HepG2 (cell line): ENCODE results near the gene CYB5R3. TPM values are rescaled to one million over a fixed set of nuclear protein-coding genes. Genes with fewer than 3 reads are reported as not detected.

Experiments
- DPF2 ChIP-seq: sonication (generic); formaldehyde crosslinking; IDR thresholded peaks from 2 replicates; pipeline ENCODE4 v1.4.0; 2020; ENCODE audit warnings: mild to moderate bottlenecking, low read depth, missing genetic modification reagents, borderline replicate concordance
- GATAD2A ChIP-seq: IDR thresholded peaks from 2 replicates; pipeline ENCODE4 v1.6.1; 2016
- HIVEP1 ChIP-seq: sonication (generic); formaldehyde crosslinking; IDR thresholded peaks from 2 replicates; pipeline ENCODE4 v1.4.0; 2020; ENCODE audit warnings: mild to moderate bottlenecking, missing genetic modification reagents
- KAT8 ChIP-seq: IDR thresholded peaks from 2 replicates; pipeline ENCODE4 v1.6.1; 2016; ENCODE audit warnings: missing genetic modification reagents, missing compliant biosample characterization
- KLF16 ChIP-seq, 2 experiments: sonication (generic) in 1 of 2; formaldehyde crosslinking in 1 of 2; IDR thresholded peaks; 2 replicates each; pipeline versions ENCODE4 v1.6.1 to v1.8.0; 2016 to 2023; ENCODE audit warnings: missing genetic modification reagents in 2 of 2, missing compliant biosample characterization in 1 of 2
- KLF6 ChIP-seq: IDR thresholded peaks from 2 replicates; pipeline ENCODE4 v1.8.0; 2016; ENCODE audit warnings: missing biosample characterization, missing genetic modification reagents
- RXRA ChIP-seq: sonication (generic); formaldehyde crosslinking; IDR thresholded peaks from 2 replicates; pipeline ENCODE4 v1.5.1; 2020; ENCODE audit warnings: missing genetic modification reagents
- SALL1 ChIP-seq: sonication (generic); formaldehyde crosslinking; IDR thresholded peaks from 2 replicates; pipeline ENCODE4 v1.8.0; 2022; ENCODE audit warnings: mild to moderate bottlenecking, missing genetic modification reagents
- SNRNP70 ChIP-seq: fragments of 200-400 bp; formaldehyde crosslinking; IDR thresholded peaks from 2 replicates; pipeline ENCODE4 v1.6.1; 2017; ENCODE audit warnings: mild to moderate bottlenecking, low read depth, low read length, moderate library complexity
- TEAD3 ChIP-seq: optimal IDR thresholded peaks from 2 replicates; pipeline ENCODE3; 2016; ENCODE audit warnings: borderline replicate concordance
- ZBTB3 ChIP-seq: sonication (generic); formaldehyde crosslinking; IDR thresholded peaks from 2 replicates; pipeline ENCODE4 v1.4.0; 2020; ENCODE audit warnings: low read depth, mild to moderate bottlenecking, moderate library complexity, missing genetic modification reagents, borderline replicate concordance
- ZNF143 ChIP-seq: sonication (generic); formaldehyde crosslinking; IDR thresholded peaks from 2 replicates; pipeline ENCODE4 v1.4.0; 2020; ENCODE audit warnings: missing genetic modification reagents
- ZNF251 ChIP-seq: sonication (generic); formaldehyde crosslinking; IDR thresholded peaks from 2 replicates; pipeline ENCODE4 v1.9.0; 2021; ENCODE audit warnings: mild to moderate bottlenecking, missing genetic modification reagents
- ZNF292 ChIP-seq: sonication (generic); formaldehyde crosslinking; IDR thresholded peaks from 2 replicates; pipeline ENCODE4 v1.8.1; 2022; ENCODE audit warnings: mild to moderate bottlenecking, low read depth, missing genetic modification reagents, borderline replicate concordance
- ZNF672 ChIP-seq: sonication (generic); formaldehyde crosslinking; IDR thresholded peaks from 2 replicates; pipeline ENCODE4 v1.8.1; 2022; ENCODE audit warnings: missing genetic modification reagents
- ZNF780A ChIP-seq: sonication (generic); formaldehyde crosslinking; IDR thresholded peaks from 2 replicates; pipeline ENCODE4 v1.8.0; 2022; ENCODE audit warnings: mild to moderate bottlenecking, missing genetic modification reagents, moderate library complexity
- ZNF878 ChIP-seq: sonication (generic); formaldehyde crosslinking; IDR thresholded peaks from 2 replicates; pipeline ENCODE4 v1.8.1; 2023; ENCODE audit warnings: mild to moderate bottlenecking, missing genetic modification reagents, moderate library complexity
- ZNF891 ChIP-seq: sonication (generic); formaldehyde crosslinking; IDR thresholded peaks from 2 replicates; pipeline ENCODE4 v1.5.0; 2020; ENCODE audit warnings: mild to moderate bottlenecking, missing genetic modification reagents
- ZSCAN21 ChIP-seq: sonication (generic); formaldehyde crosslinking; IDR thresholded peaks from 2 replicates; pipeline ENCODE4 v1.8.0; 2022; ENCODE audit warnings: mild to moderate bottlenecking, missing genetic modification reagents, moderate library complexity, borderline replicate concordance
- ZSCAN30 ChIP-seq: sonication (generic); formaldehyde crosslinking; IDR thresholded peaks from 2 replicates; pipeline ENCODE4 v1.5.0; 2020; ENCODE audit warnings: mild to moderate bottlenecking, missing genetic modification reagents
- polyA plus RNA-seq, 8 experiments: library from polyadenylated mRNA; depleted of rRNA in 3 of 8; stranded (reverse) in 7 of 8; unstranded in 1 of 8; fragments of >200 nt; fragmentation: Illumina TruSeq in 4 of 8; extraction: Trizol in 4 of 8; gene quantifications; 2 replicates each; pipeline versions ENCODE4 v1.2.1 to v1.2.3, GENCODE V29; 2011 to 2016; ENCODE audit warnings: low read depth in 4 of 8, missing spikeins in 1 of 8, mixed read lengths in 1 of 8; ENCODE audit not compliant: insufficient read depth in 1 of 8
- total RNA-seq, 5 experiments: library from RNA; depleted of rRNA; stranded (reverse); fragments of >200 nt; fragmentation: Illumina TruSeq; extraction: Trizol; gene quantifications; 2 replicates each; pipeline ENCODE4 v1.2.3, GENCODE V29; 2016; ENCODE audit warnings: low read depth in 1 of 5
- TF ChIP-seq, protein P1 (sequence below): sonication (generic); formaldehyde crosslinking; IDR thresholded peaks from 2 replicates; pipeline ENCODE4 v1.4.0; 2020; ENCODE audit warnings: missing genetic modification reagents
- TF ChIP-seq, protein P2 (sequence below): sonication (generic); formaldehyde crosslinking; IDR thresholded peaks from 2 replicates; pipeline ENCODE4 v1.8.1; 2023; ENCODE audit warnings: mild to moderate bottlenecking, missing genetic modification reagents

CYB5R3 gene
- total and polyA plus RNA-seq, 2 of the 13 experiments (the other 11 are each of a cell fraction or from before 2014, with no cell fraction given) = 32.4 to 305 TPM

- TF ChIP-seq SALL1 (CRISPR knock-in tag) = peak; percentile 56; the same call in 1 of the 2 replicates
- TF ChIP-seq, protein P1, sequence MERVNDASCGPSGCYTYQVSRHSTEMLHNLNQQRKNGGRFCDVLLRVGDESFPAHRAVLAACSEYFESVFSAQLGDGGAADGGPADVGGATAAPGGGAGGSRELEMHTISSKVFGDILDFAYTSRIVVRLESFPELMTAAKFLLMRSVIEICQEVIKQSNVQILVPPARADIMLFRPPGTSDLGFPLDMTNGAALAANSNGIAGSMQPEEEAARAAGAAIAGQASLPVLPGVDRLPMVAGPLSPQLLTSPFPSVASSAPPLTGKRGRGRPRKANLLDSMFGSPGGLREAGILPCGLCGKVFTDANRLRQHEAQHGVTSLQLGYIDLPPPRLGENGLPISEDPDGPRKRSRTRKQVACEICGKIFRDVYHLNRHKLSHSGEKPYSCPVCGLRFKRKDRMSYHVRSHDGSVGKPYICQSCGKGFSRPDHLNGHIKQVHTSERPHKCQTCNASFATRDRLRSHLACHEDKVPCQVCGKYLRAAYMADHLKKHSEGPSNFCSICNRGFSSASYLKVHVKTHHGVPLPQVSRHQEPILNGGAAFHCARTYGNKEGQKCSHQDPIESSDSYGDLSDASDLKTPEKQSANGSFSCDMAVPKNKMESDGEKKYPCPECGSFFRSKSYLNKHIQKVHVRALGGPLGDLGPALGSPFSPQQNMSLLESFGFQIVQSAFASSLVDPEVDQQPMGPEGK (CRISPR knock-in tag) = peak; percentile 95
- 0 out of 4 replicates have a peak, but pooled peaks of 1 of the 2 experiments have one; percentile 26 for TF ChIP-seq KLF16 (CRISPR knock-in tag; IDR thresholded peaks at IDR 0.05)
- TF ChIP-seq ZNF891 (CRISPR knock-in tag) = no peak
- peak; percentile 73; the same call in 1 of the 2 replicates for TF ChIP-seq ZNF780A (CRISPR knock-in tag)
- no peak for TF ChIP-seq ZNF672 (CRISPR knock-in tag)
- peak; percentile 64; the same call in 1 of the 2 replicates for TF ChIP-seq RXRA (CRISPR knock-in tag)
- peak; percentile 42; the same call in 1 of the 2 replicates for TF ChIP-seq DPF2
- peak; percentile 60; the same call in 1 of the 2 replicates for TF ChIP-seq ZBTB3
- peak; percentile 94 for TF ChIP-seq GATAD2A (CRISPR knock-in tag)
- TF ChIP-seq KLF6 (CRISPR knock-in tag) = peak; percentile 34; the same call in 1 of the 2 replicates
- TF ChIP-seq HIVEP1 = peak; percentile 56; the same call in 1 of the 2 replicates
- TF ChIP-seq ZSCAN21 (CRISPR knock-in tag) = 0 out of 2 replicates have a peak, but pooled peaks have one; percentile 39
- no peak for TF ChIP-seq ZNF878 (CRISPR knock-in tag)
- TF ChIP-seq, protein P2, sequence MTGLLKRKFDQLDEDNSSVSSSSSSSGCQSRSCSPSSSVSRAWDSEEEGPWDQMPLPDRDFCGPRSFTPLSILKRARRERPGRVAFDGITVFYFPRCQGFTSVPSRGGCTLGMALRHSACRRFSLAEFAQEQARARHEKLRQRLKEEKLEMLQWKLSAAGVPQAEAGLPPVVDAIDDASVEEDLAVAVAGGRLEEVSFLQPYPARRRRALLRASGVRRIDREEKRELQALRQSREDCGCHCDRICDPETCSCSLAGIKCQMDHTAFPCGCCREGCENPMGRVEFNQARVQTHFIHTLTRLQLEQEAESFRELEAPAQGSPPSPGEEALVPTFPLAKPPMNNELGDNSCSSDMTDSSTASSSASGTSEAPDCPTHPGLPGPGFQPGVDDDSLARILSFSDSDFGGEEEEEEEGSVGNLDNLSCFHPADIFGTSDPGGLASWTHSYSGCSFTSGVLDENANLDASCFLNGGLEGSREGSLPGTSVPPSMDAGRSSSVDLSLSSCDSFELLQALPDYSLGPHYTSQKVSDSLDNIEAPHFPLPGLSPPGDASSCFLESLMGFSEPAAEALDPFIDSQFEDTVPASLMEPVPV (CRISPR knock-in tag) = no peak
- no peak for TF ChIP-seq ZNF251 (CRISPR knock-in tag)
- TF ChIP-seq ZNF292 = peak; percentile 35; the same call in 1 of the 2 replicates
- TF ChIP-seq ZSCAN30 (CRISPR knock-in tag) = no peak
- TF ChIP-seq KAT8 (CRISPR knock-in tag) = peak; percentile 41; the same call in 1 of the 2 replicates
- TF ChIP-seq TEAD3 (CRISPR knock-in tag) = peak; percentile 16
- TF ChIP-seq SNRNP70 = no peak
- TF ChIP-seq ZNF143 (CRISPR knock-in tag) = peak; percentile 55
Observed at GRCh38 chr22:42688241-42689211, 39.3 kb upstream of the CYB5R3 start (continued).
